Loucy (cell line): ENCODE measurements around the gene PEAR1.

Experiments used
- H2AFZ ChIP-seq: fragments of 200-600 bp; sonication (generic); 2 replicates; pipeline ENCODE4 v1.6.0; 2016; ENCODE audit warnings: antibody characterized with exemption, mild to moderate bottlenecking, low read length, moderate library complexity
- H3F3A ChIP-seq: fragments of 200-600 bp; 2 replicates; pipeline ENCODE4 v1.6.0; 2016; ENCODE audit warnings: antibody characterized with exemption, low read depth, mild to moderate bottlenecking
- H3K27me3 ChIP-seq: fragments of 200-600 bp; sonication (generic); 2 replicates; pipeline ENCODE4 v1.6.1; 2014; ENCODE audit warnings: low read length, mild to moderate bottlenecking; ENCODE audit not compliant: insufficient read depth, poor library complexity, severe bottlenecking
- H3K36me3 ChIP-seq: fragments of 200-600 bp; sonication (generic); 2 replicates; pipeline ENCODE4 v1.6.1; 2016; ENCODE audit warnings: low read length; ENCODE audit not compliant: insufficient read depth
- H3K4me1 ChIP-seq: fragments of 200-600 bp; sonication (generic); 2 replicates; pipeline ENCODE4 v1.5.1; 2014; ENCODE audit warnings: low read length, mild to moderate bottlenecking; ENCODE audit not compliant: insufficient read depth, poor library complexity, severe bottlenecking
- H3K4me2 ChIP-seq: fragments of 200-600 bp; sonication (generic); 2 replicates; pipeline ENCODE4 v1.6.0; 2014; ENCODE audit warnings: antibody characterized with exemption, low read length, low read depth, mild to moderate bottlenecking; ENCODE audit not compliant: poor library complexity, severe bottlenecking
- H3K4me3 ChIP-seq: fragments of 200-600 bp; sonication (generic); 2 replicates; pipeline ENCODE4 v1.5.1; 2014; ENCODE audit warnings: low read length, mild to moderate bottlenecking, mixed read lengths; ENCODE audit not compliant: poor library complexity, severe bottlenecking
- H3K79me2 ChIP-seq: fragments of 200-600 bp; sonication (generic); 2 replicates; pipeline ENCODE4 v1.6.1; 2014; ENCODE audit warnings: low read length; ENCODE audit not compliant: insufficient read depth
- H3K9ac ChIP-seq: fragments of 200-600 bp; sonication (generic); 2 replicates; pipeline ENCODE4 v1.6.0; 2014; ENCODE audit warnings: mild to moderate bottlenecking, low read depth, low read length, moderate library complexity; ENCODE audit not compliant: poor library complexity, severe bottlenecking
- H3K9me2 ChIP-seq: fragments of 200-600 bp; sonication (generic); replicated peaks from 2 replicates; pipeline ENCODE4 v1.6.1; 2016; ENCODE audit warnings: low read depth, low read length, mixed read lengths
- H3K9me3 ChIP-seq: fragments of 200-600 bp; sonication (generic); 2 replicates; pipeline ENCODE4 v1.6.1; 2014; ENCODE audit warnings: mild to moderate bottlenecking, antibody characterized with exemption, low read length, low read depth; ENCODE audit not compliant: insufficient read depth
- H4K20me1 ChIP-seq: fragments of 200-600 bp; sonication (generic); 2 replicates; pipeline ENCODE4 v1.6.0; 2014; ENCODE audit warnings: antibody characterized with exemption, low read length, mild to moderate bottlenecking; ENCODE audit not compliant: insufficient read depth, poor library complexity, severe bottlenecking
- EZH2phosphoT487 ChIP-seq: fragments of 200-600 bp; IDR thresholded peaks from 2 replicates; pipeline ENCODE4 v1.6.1; 2018; ENCODE audit warnings: antibody characterized with exemption, mild to moderate bottlenecking, moderate library complexity, borderline replicate concordance
- TF ChIP-seq, protein P1 (sequence below): fragments of 200-600 bp; sonication (generic); conservative IDR thresholded peaks from 2 replicates; pipeline ENCODE4 v1.5.1; 2014; ENCODE audit warnings: mild to moderate bottlenecking, antibody characterized with exemption, low read length

The PEAR1 gene

GRCh38 chr1:156851779-156852417 lies 41.6 kb upstream of the PEAR1 start:
- TF ChIP-seq, protein P1, sequence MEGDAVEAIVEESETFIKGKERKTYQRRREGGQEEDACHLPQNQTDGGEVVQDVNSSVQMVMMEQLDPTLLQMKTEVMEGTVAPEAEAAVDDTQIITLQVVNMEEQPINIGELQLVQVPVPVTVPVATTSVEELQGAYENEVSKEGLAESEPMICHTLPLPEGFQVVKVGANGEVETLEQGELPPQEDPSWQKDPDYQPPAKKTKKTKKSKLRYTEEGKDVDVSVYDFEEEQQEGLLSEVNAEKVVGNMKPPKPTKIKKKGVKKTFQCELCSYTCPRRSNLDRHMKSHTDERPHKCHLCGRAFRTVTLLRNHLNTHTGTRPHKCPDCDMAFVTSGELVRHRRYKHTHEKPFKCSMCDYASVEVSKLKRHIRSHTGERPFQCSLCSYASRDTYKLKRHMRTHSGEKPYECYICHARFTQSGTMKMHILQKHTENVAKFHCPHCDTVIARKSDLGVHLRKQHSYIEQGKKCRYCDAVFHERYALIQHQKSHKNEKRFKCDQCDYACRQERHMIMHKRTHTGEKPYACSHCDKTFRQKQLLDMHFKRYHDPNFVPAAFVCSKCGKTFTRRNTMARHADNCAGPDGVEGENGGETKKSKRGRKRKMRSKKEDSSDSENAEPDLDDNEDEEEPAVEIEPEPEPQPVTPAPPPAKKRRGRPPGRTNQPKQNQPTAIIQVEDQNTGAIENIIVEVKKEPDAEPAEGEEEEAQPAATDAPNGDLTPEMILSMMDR: no peak
- no peak for TF ChIP-seq EZH2phosphoT487
- no peaks in the 10 kb centered on the region for H3F3A ChIP-seq
- no peak overlapping the region for H2AFZ ChIP-seq
- H3K36me3 ChIP-seq: no peaks in the 10 kb centered on the region
- no peak overlapping the region for H3K4me3 ChIP-seq
- H3K79me2 ChIP-seq: no peaks in the 10 kb centered on the region
- H3K9ac ChIP-seq: no peak overlapping the region
- no peaks in the 10 kb centered on the region for H3K4me1 ChIP-seq
- no peaks in the 10 kb centered on the region for H3K9me2 ChIP-seq
- H4K20me1 ChIP-seq: no peaks in the 10 kb centered on the region
- H3K4me2 ChIP-seq: no peak overlapping the region
- H3K27me3 ChIP-seq: no peaks in the 10 kb centered on the region
- H3K9me3 ChIP-seq: no peaks in the 10 kb centered on the region

DNA sequence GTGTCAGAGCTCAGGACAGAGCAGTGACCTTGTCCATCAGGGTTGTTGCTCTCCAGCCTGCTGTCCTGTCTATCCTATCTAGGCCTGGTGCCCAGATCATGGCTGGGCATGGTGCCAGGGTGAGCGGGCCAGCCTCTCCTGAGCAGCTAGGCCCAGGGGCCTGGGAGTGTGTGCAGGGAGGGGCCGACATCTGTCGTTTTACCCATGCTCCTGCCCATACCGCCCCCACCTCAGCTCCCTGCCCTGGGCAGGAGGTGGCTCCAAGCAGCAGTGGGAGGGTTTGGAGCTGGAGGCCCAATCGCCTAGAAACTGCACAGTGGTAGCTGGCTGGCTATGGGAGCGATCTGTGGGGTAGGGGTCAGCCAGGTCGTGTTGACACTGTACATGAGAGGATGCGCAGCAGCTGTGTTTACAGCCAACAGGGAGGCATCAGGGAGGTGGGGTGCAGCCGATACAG lies 41.1 kb upstream of the PEAR1 start:
- H3K4me3 ChIP-seq: no peak overlapping the region
- H3K9ac ChIP-seq: no peak overlapping the region
- no peaks in the 10 kb centered on the region for H3K9me3 ChIP-seq
- no peak overlapping the region for H2AFZ ChIP-seq
- no peaks in the 10 kb centered on the region for H3K36me3 ChIP-seq
- H3K4me2 ChIP-seq: no peak overlapping the region
- no peaks in the 10 kb centered on the region for H3K27me3 ChIP-seq
- H4K20me1 ChIP-seq: no peaks in the 10 kb centered on the region
- TF ChIP-seq, protein P1: no peak
- TF ChIP-seq EZH2phosphoT487: no peak
- H3K9me2 ChIP-seq: no peaks in the 10 kb centered on the region
- no peaks in the 10 kb centered on the region for H3F3A ChIP-seq
- no peaks in the 10 kb centered on the region for H3K4me1 ChIP-seq
- H3K79me2 ChIP-seq: no peaks in the 10 kb centered on the region

DNA sequence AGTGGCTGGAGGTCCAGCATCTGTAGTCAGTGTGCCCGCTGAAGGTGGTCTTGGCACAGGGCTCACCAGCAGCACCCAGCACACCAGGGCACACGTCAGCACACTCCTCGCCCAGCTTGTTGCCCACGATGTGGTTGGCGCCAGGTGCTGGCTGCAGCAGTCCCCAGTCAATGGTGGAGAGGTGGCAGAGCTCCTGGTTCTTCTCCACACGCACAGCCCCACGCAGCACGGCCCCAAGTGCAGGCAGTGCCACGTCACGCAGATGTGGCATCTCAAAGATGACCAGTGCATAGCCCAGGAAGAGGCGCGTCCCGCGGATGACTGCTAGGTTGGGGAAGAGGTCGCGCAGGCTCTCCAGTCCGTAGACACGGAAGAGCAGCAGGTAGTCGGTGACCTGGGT lies 39.8 kb upstream of the PEAR1 start:
- Histone ChIP-seq H3K79me2 (no peaks in the 10 kb centered on the region), H3K9me3 (no peaks in the 10 kb centered on the region), H4K20me1 (no peaks in the 10 kb centered on the region), H3K9ac (no peak overlapping the region), H3K4me3 (no peak overlapping the region), H3F3A (no peaks in the 10 kb centered on the region), H2AFZ (no peak overlapping the region), H3K4me1 (no peaks in the 10 kb centered on the region), H3K27me3 (no peaks in the 10 kb centered on the region), H3K36me3 (no peaks in the 10 kb centered on the region), H3K4me2 (no peak overlapping the region), H3K9me2 (no peaks in the 10 kb centered on the region)
- TF ChIP-seq EZH2phosphoT487: no peak
- TF ChIP-seq, protein P1: no peak
